HG02884 (cell line): ENCODE data around the gene ELF4.
A peak's percentile ranks its signal among the peaks of the same experiment; 100 is the strongest.
"Not testable (repeated sequence)": the region's sequence is repeated elsewhere in the genome, so short reads cannot be mapped to it uniquely, and the experiment has no call there.

Experiments
- ATAC-seq: cut with Tn5 transposase; IDR thresholded peaks from one replicate; pipeline ENCODE4 v1.9.1; 2021; ENCODE audit warnings: mild to moderate bottlenecking, moderate library complexity; ENCODE audit not compliant: unreplicated experiment

The ELF4 gene

DNA sequence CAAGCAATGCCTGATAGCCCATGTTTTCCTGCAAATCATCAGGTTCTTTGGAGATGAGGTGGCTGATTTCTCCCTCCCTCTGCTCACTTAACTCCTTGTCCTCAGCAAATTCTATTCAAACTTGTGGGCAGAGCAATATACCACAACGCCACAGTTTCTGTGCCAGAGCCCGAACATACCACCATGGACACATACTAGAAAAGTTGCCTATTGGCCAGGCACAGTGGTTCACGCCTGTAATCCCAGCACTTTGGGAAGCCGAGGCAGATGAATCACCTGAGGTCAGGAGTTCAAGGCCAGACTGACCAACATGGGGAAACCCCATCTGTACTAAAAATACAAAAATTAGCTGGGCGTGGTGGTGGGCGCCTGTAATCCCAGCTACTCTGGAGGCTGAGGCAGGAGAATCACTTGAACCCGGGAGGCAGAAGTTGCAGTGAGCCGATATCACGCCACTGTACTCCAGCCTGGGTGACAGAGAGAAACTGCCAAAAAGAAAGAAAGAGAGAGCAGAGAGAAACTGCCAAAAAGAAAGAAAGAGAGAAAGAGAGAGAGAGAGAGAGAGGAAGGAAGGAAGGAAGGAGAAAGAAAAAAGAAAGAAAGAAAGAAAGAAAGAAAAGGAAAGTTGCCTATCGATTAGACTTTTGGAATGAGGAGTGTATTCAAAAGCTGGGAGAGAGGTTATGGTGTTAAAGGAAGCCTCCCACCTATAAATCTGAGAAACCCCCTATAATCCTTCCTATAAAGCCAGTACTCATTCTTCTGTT, 5.0 kb upstream of the ELF4 start:
- ATAC-seq = not testable (repeated sequence)

GRCh38 chrX:130114141-130114588, 3.9 kb upstream of the ELF4 start:
- ATAC-seq = no peak

DNA sequence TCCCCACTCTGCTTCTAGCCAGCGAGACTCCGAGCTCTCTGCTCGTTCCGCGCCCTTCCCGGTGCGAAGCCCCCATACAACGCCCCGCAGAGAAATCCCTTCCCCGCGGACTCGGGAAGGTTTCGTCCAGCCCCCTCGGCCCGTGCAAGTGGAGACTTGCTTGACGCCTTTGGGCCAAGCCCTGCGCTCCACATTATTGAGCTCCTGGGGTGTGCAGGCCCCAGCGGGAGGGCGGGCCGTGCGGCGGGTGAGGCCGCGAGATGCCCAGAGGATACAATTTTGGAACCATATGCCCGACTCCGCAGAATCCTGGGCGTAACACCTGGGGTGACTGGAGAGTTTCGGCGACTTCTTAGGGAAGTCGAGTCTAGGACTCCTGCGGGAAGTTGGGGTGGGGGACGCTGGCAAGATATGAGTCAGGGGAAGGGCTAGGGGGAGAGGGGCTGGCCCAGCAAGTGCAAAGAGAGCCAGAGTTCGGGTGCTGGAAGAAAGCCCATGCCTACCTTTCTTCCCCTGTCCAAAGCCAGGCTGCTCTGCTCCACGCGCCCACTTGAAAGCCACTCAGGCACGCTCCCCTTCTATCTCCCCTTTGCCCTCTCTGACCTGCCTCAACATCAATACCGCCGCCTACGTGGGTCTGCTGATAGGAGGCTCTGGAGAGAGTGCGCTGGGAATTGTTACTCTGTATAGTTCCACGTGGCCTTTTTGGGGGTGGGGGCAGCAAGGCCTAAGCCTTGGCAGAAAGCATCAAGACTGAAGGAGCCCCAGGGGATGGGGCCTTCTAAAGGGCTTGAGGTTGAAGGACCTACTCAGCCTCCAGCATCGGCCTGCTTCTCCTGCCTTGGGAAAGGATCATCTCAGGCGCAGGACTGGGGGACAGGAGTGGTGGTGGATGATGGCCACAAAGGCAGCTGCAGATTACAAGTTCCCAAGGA, 1.2 kb upstream of the ELF4 start:
- no peak for ATAC-seq

- ATAC-seq = no peak
Measured at GRCh38 chrX:130109429-130110378, 593 bp downstream of the ELF4 start.

DNA sequence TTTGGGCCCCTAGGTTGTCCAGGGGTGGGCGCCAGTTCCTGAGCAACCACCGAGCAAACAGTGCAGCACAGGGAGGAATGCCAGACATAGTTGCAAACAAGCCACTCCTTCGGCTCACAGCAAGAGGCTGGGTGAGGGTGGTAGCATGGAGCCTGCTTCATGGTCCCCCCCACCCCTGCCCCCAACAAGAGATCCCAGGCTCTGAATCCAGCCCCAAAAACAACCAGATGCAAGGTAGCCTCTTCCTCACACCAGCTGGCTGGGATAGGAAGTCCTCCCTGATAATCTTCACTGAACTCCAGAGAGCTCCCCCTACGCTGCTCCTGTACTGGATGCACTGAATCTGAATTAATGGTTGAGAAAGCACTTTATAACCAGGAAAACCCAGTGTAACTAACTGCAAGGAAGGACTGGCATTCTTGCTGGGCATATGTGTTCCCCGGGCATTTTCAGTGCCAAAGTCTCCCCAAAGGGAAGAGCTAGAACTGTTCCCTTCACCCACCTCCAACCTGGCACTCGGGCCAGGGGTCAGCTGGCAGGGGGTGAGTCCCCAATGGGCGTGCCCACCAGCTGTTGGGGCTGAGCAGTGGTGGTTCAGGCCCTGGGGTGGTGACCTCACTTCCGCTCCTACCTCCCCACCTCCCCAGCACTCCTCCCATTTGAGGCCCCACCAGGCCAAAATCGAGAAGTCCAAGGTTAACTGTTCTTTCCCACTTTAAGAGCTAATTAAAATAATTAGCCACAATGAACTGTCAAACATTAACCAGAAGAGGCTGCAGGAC, 1.5 kb downstream of the ELF4 start:
- ATAC-seq = peak; percentile 55

- ATAC-seq = no peak
Measured at GRCh38 chrX:130106071-130106470, 4.2 kb downstream of the ELF4 start.

- no peak for ATAC-seq
Measured at GRCh38 chrX:130105244-130105643, 5.1 kb downstream of the ELF4 start.

GRCh38 chrX:130103605-130104004, 6.7 kb downstream of the ELF4 start:
- ATAC-seq = no peak

GRCh38 chrX:130100180-130100579, 10.1 kb downstream of the ELF4 start:
- no peak for ATAC-seq

DNA sequence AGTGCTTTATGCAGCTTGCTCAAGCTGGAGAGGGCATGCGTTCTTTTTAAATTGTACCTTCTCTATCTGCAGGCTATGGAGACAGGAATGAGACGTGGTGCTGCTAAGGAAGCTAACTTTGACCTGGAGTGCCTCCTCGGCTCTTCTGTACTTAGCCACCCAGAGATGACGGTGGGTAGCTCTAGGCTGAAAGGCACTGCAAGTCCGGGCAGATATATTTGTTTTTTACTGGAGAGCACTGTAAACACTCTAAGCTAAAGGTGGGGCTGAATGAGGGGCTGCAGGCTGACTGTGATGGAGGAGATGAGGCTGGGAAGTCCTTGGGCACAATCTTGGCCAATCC, 12.1 kb downstream of the ELF4 start:
- no peak for ATAC-seq

GRCh38 chrX:130097507-130098209, 12.6 kb downstream of the ELF4 start:
- ATAC-seq = no peak

- ATAC-seq = no peak
Measured at GRCh38 chrX:130095249-130096030, 14.9 kb downstream of the ELF4 start.

DNA sequence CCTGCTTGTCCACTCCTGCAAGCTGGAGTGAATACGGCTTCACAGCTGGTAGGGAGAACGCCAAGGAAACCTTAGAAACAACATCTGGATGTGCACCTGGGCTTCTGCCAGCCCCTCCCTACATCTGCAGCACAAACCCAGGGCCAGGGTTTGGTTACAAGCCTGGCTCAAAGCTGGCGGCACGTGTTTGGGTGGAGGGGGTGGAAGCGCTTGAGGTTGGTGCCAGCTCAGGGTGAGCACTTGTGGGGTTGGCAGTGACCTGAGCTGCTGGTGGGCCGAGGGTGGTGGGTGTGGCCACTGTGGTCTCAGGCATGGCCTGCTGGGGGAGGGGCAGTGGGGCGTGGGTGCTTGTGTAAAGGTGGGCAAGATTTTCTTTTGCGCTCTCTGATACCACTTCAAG, 15.6 kb downstream of the ELF4 start:
- ATAC-seq = no peak

DNA sequence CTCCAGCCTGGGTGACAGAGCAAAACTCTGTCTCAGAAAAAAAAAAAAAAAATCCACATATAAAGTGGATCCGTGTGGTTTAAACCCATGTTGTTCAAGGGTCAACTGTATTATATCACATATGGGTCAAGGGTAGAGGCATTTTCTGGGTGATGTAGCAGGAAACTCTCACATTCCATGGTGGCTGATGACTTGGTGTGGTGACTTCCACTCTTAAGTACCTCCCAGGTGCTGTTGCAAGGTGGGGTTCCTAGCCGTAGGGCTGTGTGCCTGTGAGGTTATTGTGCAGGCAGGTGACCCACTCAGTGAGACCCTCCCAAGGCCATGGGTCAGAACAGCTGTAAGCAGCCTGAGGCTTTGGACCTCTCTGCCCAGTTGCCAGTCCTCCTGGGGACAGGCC, 17.0 kb downstream of the ELF4 start:
- no peak for ATAC-seq

- peak; percentile 97 for ATAC-seq
Measured at GRCh38 chrX:130091980-130092522, 18.2 kb downstream of the ELF4 start.

GRCh38 chrX:130090364-130090763, 19.9 kb downstream of the ELF4 start:
- no peak for ATAC-seq

DNA sequence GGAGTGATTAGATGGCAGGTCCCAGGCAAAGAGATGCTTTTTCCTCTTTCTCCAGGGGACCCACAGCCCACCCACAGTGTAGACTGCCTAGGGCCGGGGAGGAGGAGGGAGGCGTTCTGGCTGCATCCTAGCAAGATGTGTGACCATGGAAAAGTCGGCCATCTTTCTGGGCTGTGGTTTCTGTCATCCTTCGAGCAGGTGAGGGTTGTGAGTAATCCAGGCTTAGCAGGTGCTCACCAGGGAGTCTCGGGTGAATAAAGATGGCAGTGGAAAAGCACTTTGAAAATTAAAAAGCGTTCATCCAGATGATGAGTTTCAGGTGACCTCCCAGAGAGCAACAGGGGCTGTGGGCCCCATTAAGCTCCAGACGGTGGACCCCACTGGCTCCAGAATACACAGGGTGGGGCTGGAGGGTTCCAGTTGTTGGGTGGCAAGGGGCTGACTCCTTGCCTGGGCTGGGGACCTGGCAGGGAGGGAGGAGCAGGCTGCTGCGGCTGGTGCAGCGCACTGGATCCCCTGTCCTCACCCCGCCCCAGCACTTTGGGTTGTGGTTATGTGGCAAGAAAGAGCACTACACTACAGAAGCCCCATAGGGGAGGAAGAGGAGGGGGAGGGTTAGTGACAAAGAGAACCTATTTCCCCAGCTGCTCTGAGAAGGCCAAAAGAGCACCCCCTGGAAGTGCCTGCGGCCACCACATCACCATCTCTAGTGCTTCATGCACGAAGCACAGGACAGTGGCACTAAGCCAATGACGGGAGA, 23.7 kb downstream of the ELF4 start:
- ATAC-seq = peak; percentile 38
